ENCODE results near the gene SRF. TPM values are rescaled to one million over a fixed set of nuclear protein-coding genes. Genes with fewer than 3 reads are reported as not detected.
"Not testable (repeated sequence)": the region's sequence is repeated elsewhere in the genome, so short reads cannot be mapped to it uniquely, and the experiment has no call there.

The SRF gene
- total RNA-seq, 2 experiments from 2014 or later: 41.4 to 43.8 TPM

- H3K27me3 Mint-ChIP-seq (ENCODE audit: low read depth); POLR2A ChIA-PET; H3K9me3 Mint-ChIP-seq (ENCODE audit: insufficient read depth); ATAC-seq; H3K4me3 Mint-ChIP-seq; DNase-seq; H3K36me3 Mint-ChIP-seq (ENCODE audit: low read depth); H3K27ac Mint-ChIP-seq; H3K4me1 Mint-ChIP-seq (ENCODE audit: low read depth): not testable (repeated sequence)
- CTCF ChIA-PET: interaction anchor here (1.7 kb wide), 1 partner anchor 12 kb away, joined by 5 read pairs; no protein-coding TSS in a partner anchor
These were observed 39.7 kb upstream of the SRF start for GRCh38 chr6:43131379-43131778.

GRCh38 chr6:43138267-43138666 is 32.8 kb upstream of the SRF start:
- no peak for ATAC-seq
- POLR2A ChIA-PET: no interaction called here
- peaks cover 20% of the 10 kb centered on the region for H3K4me1 Mint-ChIP-seq (ENCODE audit: low read depth)

GRCh38 chr6:43139973-43140372 is 31.1 kb upstream of the SRF start:
- H3K9me3 Mint-ChIP-seq (ENCODE audit: insufficient read depth); CTCF ChIA-PET; H3K4me3 Mint-ChIP-seq; POLR2A ChIA-PET; H3K36me3 Mint-ChIP-seq (ENCODE audit: low read depth); DNase-seq; ATAC-seq; H3K27ac Mint-ChIP-seq; H3K27me3 Mint-ChIP-seq (ENCODE audit: low read depth): not testable (repeated sequence)
- H3K4me1 Mint-ChIP-seq (ENCODE audit: low read depth): peaks cover 28% of the 10 kb centered on the region

More at GRCh38 chr6:43138267-43138666, 32.8 kb upstream of the SRF start:
- Mint-ChIP-seq H3K4me3 (no peak overlapping the region), H3K27me3 (ENCODE audit: low read depth) (no peaks in the 10 kb centered on the region), H3K27ac (no peak overlapping the region), H3K9me3 (ENCODE audit: insufficient read depth) (no peaks in the 10 kb centered on the region), H3K36me3 (ENCODE audit: low read depth) (no peaks in the 10 kb centered on the region)
- no peak for DNase-seq
- CTCF ChIA-PET: no interaction called here

- CTCF ChIA-PET: interaction anchor here (1.1 to 4.1 kb wide), 8 partner anchors 11 to 449 kb away, joined by 3 to 48 read pairs (median 6); partner anchors contain the start of genes KLC4, MRPL2 and PTK7
- Mint-ChIP-seq H3K9me3 (ENCODE audit: insufficient read depth) (no peaks in the 10 kb centered on the region), H3K27ac (peak overlapping the region; percentile 87), H3K4me3 (no peak overlapping the region), H3K4me1 (ENCODE audit: low read depth) (peaks cover 28% of the 10 kb centered on the region), H3K27me3 (ENCODE audit: low read depth) (no peaks in the 10 kb centered on the region), H3K36me3 (ENCODE audit: low read depth) (no peaks in the 10 kb centered on the region)
- ATAC-seq: no peak
- POLR2A ChIA-PET: interaction anchor here (1.3 to 2.1 kb wide), 2 partner anchors 82 to 163 kb away, joined by 3 to 6 read pairs; partner anchors contain the start of genes KLC4, MRPL2 and PEX6
- DNase-seq: no peak
These were observed 29.4 kb upstream of the SRF start for GRCh38 chr6:43141644-43142043.

GRCh38 chr6:43142101-43142500 is 29.0 kb upstream of the SRF start:
- ChIA-PET CTCF (interaction anchor here (0.9 to 4.1 kb wide), 21 partner anchors 9 to 450 kb away, joined by 3 to 61 read pairs (median 12); partner anchors contain the start of genes KLC4, KLHDC3, MEA1 and MRPL2), POLR2A (interaction anchor here (1.2 to 2.4 kb wide), 4 partner anchors 83 to 212 kb away, joined by 3 to 8 read pairs (median 6); partner anchors contain the start of genes CNPY3, KLC4, MRPL2 and PEX6)
- ATAC-seq: peak; percentile 58
- H3K4me3 Mint-ChIP-seq: peak overlapping the region; percentile 42
- H3K27me3 Mint-ChIP-seq (ENCODE audit: low read depth): no peaks in the 10 kb centered on the region
- H3K27ac Mint-ChIP-seq: peak overlapping the region; percentile 87
- no peaks in the 10 kb centered on the region for H3K36me3 Mint-ChIP-seq (ENCODE audit: low read depth)
- peaks cover 28% of the 10 kb centered on the region for H3K4me1 Mint-ChIP-seq (ENCODE audit: low read depth)
- no peaks in the 10 kb centered on the region for H3K9me3 Mint-ChIP-seq (ENCODE audit: insufficient read depth)
- DNase-seq: peak; percentile 71

- POLR2A ChIA-PET: interaction anchor here (0.6 to 2.4 kb wide), 14 partner anchors 31 to 253 kb away, joined by 3 to 8 read pairs (median 4); partner anchors contain the start of genes CNPY3, CUL7, DNPH1 and PEX6
- Mint-ChIP-seq H3K4me3 (peak overlapping the region; percentile 42), H3K27me3 (ENCODE audit: low read depth) (no peaks in the 10 kb centered on the region)
These were observed 27.6 kb upstream of the SRF start for GRCh38 chr6:43143235-43144128.

GRCh38 chr6:43144879-43145278 is 26.2 kb upstream of the SRF start:
- POLR2A ChIA-PET: interaction anchor here (0.8 kb wide), 1 partner anchor 18 kb away, joined by 3 read pairs; no protein-coding TSS in a partner anchor
- H3K4me1 Mint-ChIP-seq (ENCODE audit: low read depth): peaks cover 32% of the 10 kb centered on the region
- ATAC-seq (no peak), DNase-seq (no peak)
- no peaks in the 10 kb centered on the region for H3K36me3 Mint-ChIP-seq (ENCODE audit: low read depth)
- H3K9me3 Mint-ChIP-seq (ENCODE audit: insufficient read depth): no peaks in the 10 kb centered on the region
- no peak overlapping the region for H3K4me3 Mint-ChIP-seq
- H3K27me3 Mint-ChIP-seq (ENCODE audit: low read depth): no peaks in the 10 kb centered on the region
- H3K27ac Mint-ChIP-seq: no peak overlapping the region
- CTCF ChIA-PET: interaction anchor here (1.4 to 4.1 kb wide), 5 partner anchors 30 to 244 kb away, joined by 8 to 48 read pairs (median 12); partner anchors contain the start of genes KLHDC3 and MEA1

More at GRCh38 chr6:43143235-43144128, 27.6 kb upstream of the SRF start:
- peak; percentile 85 for DNase-seq
- Mint-ChIP-seq H3K4me1 (ENCODE audit: low read depth) (peaks cover 31% of the 10 kb centered on the region), H3K27ac (peak overlapping the region; percentile 87), H3K36me3 (ENCODE audit: low read depth) (no peaks in the 10 kb centered on the region), H3K9me3 (ENCODE audit: insufficient read depth) (no peaks in the 10 kb centered on the region)
- ATAC-seq: peak; percentile 95
- CTCF ChIA-PET: interaction anchor here (0.6 to 4.1 kb wide), 73 partner anchors 8 to 570 kb away, joined by 3 to 61 read pairs (median 4); partner anchors contain the start of genes CNPY3, CUL7, CUL9 and KLC4

- ChIA-PET POLR2A (no interaction called here), CTCF (interaction anchor here (0.7 to 1.4 kb wide), 2 partner anchors 12 to 245 kb away, joined by 3 to 7 read pairs; no protein-coding TSS in a partner anchor)
- no peak overlapping the region for H3K4me3 Mint-ChIP-seq
- no peaks in the 10 kb centered on the region for H3K36me3 Mint-ChIP-seq (ENCODE audit: low read depth)
- no peaks in the 10 kb centered on the region for H3K27me3 Mint-ChIP-seq (ENCODE audit: low read depth)
- no peak overlapping the region for H3K27ac Mint-ChIP-seq
- DNase-seq (no peak), ATAC-seq (no peak)
- peaks cover 29% of the 10 kb centered on the region for H3K4me1 Mint-ChIP-seq (ENCODE audit: low read depth)
- no peaks in the 10 kb centered on the region for H3K9me3 Mint-ChIP-seq (ENCODE audit: insufficient read depth)
These were observed 24.8 kb upstream of the SRF start for GRCh38 chr6:43146261-43146660.

GRCh38 chr6:43146709-43147688 is 24.1 kb upstream of the SRF start:
- CTCF ChIA-PET: interaction anchor here (0.6 to 1.4 kb wide), 5 partner anchors 12 to 245 kb away, joined by 3 to 7 read pairs (median 3); partner anchors contain the start of gene CUL9
- POLR2A ChIA-PET: no interaction called here

GRCh38 chr6:43147691-43148477 is 23.2 kb upstream of the SRF start:
- H3K36me3 Mint-ChIP-seq (ENCODE audit: low read depth): no peaks in the 10 kb centered on the region
- ChIA-PET CTCF (interaction anchor here (0.6 to 1.4 kb wide), 4 partner anchors 34 to 246 kb away, joined by 3 to 7 read pairs (median 4); partner anchors contain the start of gene CUL9), POLR2A (interaction anchor here (0.6 kb wide), 1 partner anchor 556 kb away, joined by 3 read pairs; no protein-coding TSS in a partner anchor)
- no peak overlapping the region for H3K27ac Mint-ChIP-seq
- H3K4me3 Mint-ChIP-seq: no peak overlapping the region
- no peaks in the 10 kb centered on the region for H3K9me3 Mint-ChIP-seq (ENCODE audit: insufficient read depth)
- H3K4me1 Mint-ChIP-seq (ENCODE audit: low read depth): peaks cover 16% of the 10 kb centered on the region
- no peak for ATAC-seq
- H3K27me3 Mint-ChIP-seq (ENCODE audit: low read depth): no peaks in the 10 kb centered on the region
- no peak for DNase-seq

More at GRCh38 chr6:43146709-43147688, 24.1 kb upstream of the SRF start:
- no peak for DNase-seq
- no peak for ATAC-seq
- no peaks in the 10 kb centered on the region for H3K36me3 Mint-ChIP-seq (ENCODE audit: low read depth)
- peaks cover 25% of the 10 kb centered on the region for H3K4me1 Mint-ChIP-seq (ENCODE audit: low read depth)
- no peaks in the 10 kb centered on the region for H3K27me3 Mint-ChIP-seq (ENCODE audit: low read depth)
- H3K9me3 Mint-ChIP-seq (ENCODE audit: insufficient read depth): no peaks in the 10 kb centered on the region
- H3K27ac Mint-ChIP-seq: no peak overlapping the region
- H3K4me3 Mint-ChIP-seq: no peak overlapping the region
